GM12891 (cell line): ENCODE measurements around the gene POU2F2.

Experiments
- PAX5 ChIP-seq: IDR thresholded peaks from 2 replicates; pipeline ENCODE4 v1.6.1; 2011; ENCODE audit warnings: low read length, moderate library complexity, mild to moderate bottlenecking; ENCODE audit not compliant: insufficient read depth, severe bottlenecking
- POLR2A ChIP-seq: IDR thresholded peaks from 2 replicates; pipeline ENCODE4 v1.6.1; 2011; ENCODE audit warnings: low read depth, low read length, control low read depth
- POLR2AphosphoS5 ChIP-seq: IDR thresholded peaks from 2 replicates; pipeline ENCODE4 v1.6.1; 2011; ENCODE audit warnings: low read depth, low read length, control low read depth
- SPI1 ChIP-seq: IDR thresholded peaks from 2 replicates; pipeline ENCODE4 v1.6.1; 2011; ENCODE audit warnings: low read depth, low read length, control low read depth
- TAF1 ChIP-seq: IDR thresholded peaks from 2 replicates; pipeline ENCODE4 v1.6.1; 2011; ENCODE audit warnings: low read depth, low read length, control low read depth

DNA sequence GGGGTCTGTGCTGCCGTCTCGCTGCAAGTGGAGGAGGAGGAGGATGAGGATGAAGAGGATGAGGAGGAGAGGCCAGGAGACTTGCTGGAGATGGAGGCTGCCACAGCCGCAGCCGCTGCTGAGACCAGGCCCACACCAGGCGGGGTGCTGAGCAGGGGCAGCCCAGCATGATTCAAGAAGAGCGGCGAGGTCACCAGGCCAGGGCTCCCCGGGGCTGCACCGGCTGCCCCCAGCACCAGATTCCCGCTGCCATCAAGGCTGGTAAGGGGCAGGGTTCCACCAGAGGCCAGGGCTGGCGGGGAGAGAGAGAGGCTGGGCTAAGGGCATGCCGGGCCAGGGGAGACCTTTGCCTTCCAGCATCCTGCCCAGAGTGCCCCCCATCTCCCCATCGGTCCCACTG lies 40.9 kb downstream of the POU2F2 start:
- no peak for TF ChIP-seq SPI1
- TF ChIP-seq POLR2A: no peak
- TF ChIP-seq POLR2AphosphoS5: no peak
- no peak for TF ChIP-seq TAF1
- TF ChIP-seq PAX5: no peak
